Measurements from ENCODE around the gene EN1. TPM values are rescaled to one million over a fixed set of nuclear protein-coding genes. Genes with fewer than 3 reads are reported as not detected.

The EN1 gene
- total RNA-seq, 1 donor from 2014 or later, result not detected

GRCh38 chr2:118812552-118812951 lies 34.9 kb downstream of the EN1 start:
- DNase-seq, result no peak
- H3K4me3 ChIP-seq, result no peak overlapping the region
- peaks cover 100% of the 10 kb centered on the region for H3K27me3 ChIP-seq (ENCODE audit: low read depth)
- TF ChIP-seq, protein P1, sequence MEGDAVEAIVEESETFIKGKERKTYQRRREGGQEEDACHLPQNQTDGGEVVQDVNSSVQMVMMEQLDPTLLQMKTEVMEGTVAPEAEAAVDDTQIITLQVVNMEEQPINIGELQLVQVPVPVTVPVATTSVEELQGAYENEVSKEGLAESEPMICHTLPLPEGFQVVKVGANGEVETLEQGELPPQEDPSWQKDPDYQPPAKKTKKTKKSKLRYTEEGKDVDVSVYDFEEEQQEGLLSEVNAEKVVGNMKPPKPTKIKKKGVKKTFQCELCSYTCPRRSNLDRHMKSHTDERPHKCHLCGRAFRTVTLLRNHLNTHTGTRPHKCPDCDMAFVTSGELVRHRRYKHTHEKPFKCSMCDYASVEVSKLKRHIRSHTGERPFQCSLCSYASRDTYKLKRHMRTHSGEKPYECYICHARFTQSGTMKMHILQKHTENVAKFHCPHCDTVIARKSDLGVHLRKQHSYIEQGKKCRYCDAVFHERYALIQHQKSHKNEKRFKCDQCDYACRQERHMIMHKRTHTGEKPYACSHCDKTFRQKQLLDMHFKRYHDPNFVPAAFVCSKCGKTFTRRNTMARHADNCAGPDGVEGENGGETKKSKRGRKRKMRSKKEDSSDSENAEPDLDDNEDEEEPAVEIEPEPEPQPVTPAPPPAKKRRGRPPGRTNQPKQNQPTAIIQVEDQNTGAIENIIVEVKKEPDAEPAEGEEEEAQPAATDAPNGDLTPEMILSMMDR (IDR thresholded peaks at IDR 0.05; ENCODE audit: borderline replicate concordance), result no peak
- H3K4me1 ChIP-seq, result no peaks in the 10 kb centered on the region
- H3K27ac ChIP-seq (replicated peaks), result no peak overlapping the region
- no peaks in the 10 kb centered on the region for H3K9me3 ChIP-seq (replicated peaks)
- H3K36me3 ChIP-seq, result no peaks in the 10 kb centered on the region
- intact Hi-C loops (cut with micrococcal nuclease), result no loop called here

- no peaks in the 10 kb centered on the region for H3K36me3 ChIP-seq
- DNase-seq, result no peak
- TF ChIP-seq, protein P1 (IDR thresholded peaks at IDR 0.05; ENCODE audit: borderline replicate concordance), result no peak
- no peaks in the 10 kb centered on the region for H3K4me1 ChIP-seq
- no peaks in the 10 kb centered on the region for H3K9me3 ChIP-seq (replicated peaks)
- peaks cover 100% of the 10 kb centered on the region for H3K27me3 ChIP-seq (ENCODE audit: low read depth)
- no peak overlapping the region for H3K27ac ChIP-seq (replicated peaks)
- intact Hi-C loops (cut with micrococcal nuclease), result no loop called here
- H3K4me3 ChIP-seq, result no peak overlapping the region
These were observed 35.8 kb downstream of the EN1 start for GRCh38 chr2:118811514-118812115.

DNA sequence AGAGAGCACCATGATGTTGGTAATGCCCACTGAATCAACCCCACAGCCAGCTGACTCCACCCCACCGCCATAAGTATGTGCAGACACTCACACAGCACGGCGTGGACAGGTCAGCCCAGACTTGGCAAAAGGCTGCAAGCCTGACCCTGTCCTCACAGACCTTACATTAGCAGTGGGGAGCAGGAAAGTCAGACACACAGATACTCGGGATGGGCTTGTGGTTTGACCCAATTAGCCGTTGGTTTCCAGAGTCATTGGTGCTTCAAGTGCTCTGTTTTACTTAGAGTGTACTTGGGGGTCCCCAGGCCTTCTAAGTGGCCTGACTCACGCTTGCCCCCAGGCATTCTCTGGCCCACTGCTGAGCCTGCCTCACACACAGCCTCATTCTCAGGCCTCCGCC lies 36.7 kb downstream of the EN1 start:
- H3K4me1 ChIP-seq, result no peaks in the 10 kb centered on the region
- H3K4me3 ChIP-seq, result no peak overlapping the region
- DNase-seq, result no peak
- no peaks in the 10 kb centered on the region for H3K36me3 ChIP-seq
- H3K27ac ChIP-seq (replicated peaks), result no peak overlapping the region
- TF ChIP-seq, protein P1 (IDR thresholded peaks at IDR 0.05; ENCODE audit: borderline replicate concordance), result no peak
- H3K9me3 ChIP-seq (replicated peaks), result no peaks in the 10 kb centered on the region
- peaks cover 100% of the 10 kb centered on the region for H3K27me3 ChIP-seq (ENCODE audit: low read depth)
- intact Hi-C loops (cut with micrococcal nuclease), result no loop called here

DNA sequence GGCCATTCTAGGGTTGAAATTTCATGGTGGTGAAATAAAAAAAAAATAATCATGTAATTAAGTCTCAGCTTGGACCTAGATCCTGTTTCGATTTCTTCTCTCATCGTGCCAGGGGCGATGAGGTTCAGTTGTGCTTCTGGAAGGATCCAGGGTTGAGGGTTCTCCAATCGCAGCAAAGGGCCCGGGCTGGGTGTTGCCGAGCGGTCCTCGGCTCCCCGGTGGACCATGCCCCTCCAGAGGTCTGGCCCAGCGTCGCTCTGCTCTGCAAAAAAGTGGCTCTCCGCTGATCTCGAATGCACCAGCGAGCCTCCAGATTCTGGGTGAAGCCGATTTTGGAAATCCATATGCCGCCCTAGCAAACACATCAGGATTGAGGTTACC lies 39.0 kb downstream of the EN1 start:
- Histone ChIP-seq H3K27ac (replicated peaks) (no peak overlapping the region), H3K9me3 (replicated peaks) (no peaks in the 10 kb centered on the region), H3K4me1 (no peaks in the 10 kb centered on the region), H3K27me3 (ENCODE audit: low read depth) (peaks cover 98% of the 10 kb centered on the region), H3K4me3 (peak overlapping the region; percentile 46), H3K36me3 (no peaks in the 10 kb centered on the region)
- TF ChIP-seq, protein P1 (IDR thresholded peaks at IDR 0.05; ENCODE audit: borderline replicate concordance), result no peak
- intact Hi-C loops (cut with micrococcal nuclease), result no loop called here
- no peak for DNase-seq

GRCh38 chr2:118807668-118808428 lies 39.6 kb downstream of the EN1 start:
- Histone ChIP-seq H3K9me3 (replicated peaks) (no peaks in the 10 kb centered on the region), H3K36me3 (no peaks in the 10 kb centered on the region), H3K27me3 (ENCODE audit: low read depth) (peaks cover 98% of the 10 kb centered on the region), H3K4me1 (no peaks in the 10 kb centered on the region), H3K4me3 (peak overlapping the region; percentile 46), H3K27ac (replicated peaks) (no peak overlapping the region)
- TF ChIP-seq, protein P1 (IDR thresholded peaks at IDR 0.05; ENCODE audit: borderline replicate concordance), result no peak
- DNase-seq, result no peak
- intact Hi-C loops (cut with micrococcal nuclease), result no loop called here
